Measurements from ENCODE around the gene NEK11.

Gene NEK11

GRCh38 chr3:131238496-131238895 is 211.8 kb downstream of the NEK11 start:
- H3K36me3 ChIP-seq (ENCODE audit: control insufficient read depth, insufficient read depth, low read length), result no peaks in the 10 kb centered on the region
- H3K27me3 ChIP-seq (ENCODE audit: control insufficient read depth, insufficient read depth, low read length), result no peaks in the 10 kb centered on the region
- no peak overlapping the region for H3K4me3 ChIP-seq (ENCODE audit: low read length)
- no peak for DNase-seq (ENCODE audit: low read depth, low spot score)
- no peak overlapping the region for H3K27ac ChIP-seq (ENCODE audit: low read length)
- no CpG with 5 or more reads among the region's 2 CpGs for WGBS (ENCODE audit: insufficient coverage, insufficient read length)
- no peaks in the 10 kb centered on the region for H3K4me1 ChIP-seq (ENCODE audit: control insufficient read depth, insufficient read depth, low read length)
- no peaks in the 10 kb centered on the region for H3K9me3 ChIP-seq (ENCODE audit: control insufficient read depth, insufficient read depth, low read length)

DNA sequence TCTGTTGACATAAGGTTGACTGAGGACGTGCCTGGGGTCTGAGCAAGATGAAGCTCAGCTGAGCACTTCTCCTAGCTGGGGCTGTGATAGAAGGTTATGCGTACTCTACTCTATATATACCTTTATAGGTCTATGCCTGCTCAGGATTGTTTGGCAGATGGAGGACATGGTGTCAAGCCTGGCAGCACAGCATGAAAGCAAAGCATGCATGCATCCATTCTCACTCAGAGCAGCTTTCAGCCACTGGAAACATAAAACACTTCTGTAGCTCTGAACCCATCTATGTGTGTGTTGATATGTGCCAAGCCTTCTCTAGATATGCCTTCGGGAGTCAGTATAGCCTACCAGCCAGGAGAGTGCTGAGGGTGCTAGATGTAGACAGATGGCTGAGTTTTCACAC is 212.6 kb downstream of the NEK11 start:
- no peak overlapping the region for H3K4me3 ChIP-seq (ENCODE audit: low read length)
- no CpG with 5 or more reads among the region's 3 CpGs for whole genome bisulfite sequencing (ENCODE audit: insufficient coverage, insufficient read length)

GRCh38 chr3:131242201-131242600 is 215.5 kb downstream of the NEK11 start:
- no peaks in the 10 kb centered on the region for H3K4me1 ChIP-seq (ENCODE audit: control insufficient read depth, insufficient read depth, low read length)
- H3K27ac ChIP-seq (ENCODE audit: low read length), result no peak overlapping the region
- no peak overlapping the region for H3K4me3 ChIP-seq (ENCODE audit: low read length)
- WGBS (ENCODE audit: insufficient coverage, insufficient read length), result no CpG with 5 or more reads among the region's 3 CpGs
- H3K36me3 ChIP-seq (ENCODE audit: control insufficient read depth, insufficient read depth, low read length), result no peaks in the 10 kb centered on the region
- no peaks in the 10 kb centered on the region for H3K9me3 ChIP-seq (ENCODE audit: control insufficient read depth, insufficient read depth, low read length)
- DNase-seq (ENCODE audit: low read depth, low spot score), result no peak
- no peaks in the 10 kb centered on the region for H3K27me3 ChIP-seq (ENCODE audit: control insufficient read depth, insufficient read depth, low read length)

More for the DNA sequence above, 212.6 kb downstream of the NEK11 start:
- Histone ChIP-seq H3K27ac (ENCODE audit: low read length) (no peak overlapping the region), H3K36me3 (ENCODE audit: control insufficient read depth, insufficient read depth, low read length) (no peaks in the 10 kb centered on the region), H3K27me3 (ENCODE audit: control insufficient read depth, insufficient read depth, low read length) (no peaks in the 10 kb centered on the region), H3K4me1 (ENCODE audit: control insufficient read depth, insufficient read depth, low read length) (no peaks in the 10 kb centered on the region), H3K9me3 (ENCODE audit: control insufficient read depth, insufficient read depth, low read length) (no peaks in the 10 kb centered on the region)
- DNase-seq (ENCODE audit: low read depth, low spot score), result no peak

GRCh38 chr3:131250466-131250865 is 223.8 kb downstream of the NEK11 start:
- Histone ChIP-seq H3K36me3 (ENCODE audit: control insufficient read depth, insufficient read depth, low read length) (no peaks in the 10 kb centered on the region), H3K27ac (ENCODE audit: low read length) (no peak overlapping the region), H3K4me3 (ENCODE audit: low read length) (no peak overlapping the region), H3K9me3 (ENCODE audit: control insufficient read depth, insufficient read depth, low read length) (no peaks in the 10 kb centered on the region), H3K4me1 (ENCODE audit: control insufficient read depth, insufficient read depth, low read length) (no peaks in the 10 kb centered on the region), H3K27me3 (ENCODE audit: control insufficient read depth, insufficient read depth, low read length) (no peaks in the 10 kb centered on the region)
- no peak for DNase-seq (ENCODE audit: low read depth, low spot score)
- WGBS (ENCODE audit: insufficient coverage, insufficient read length), result no CpG with 5 or more reads among the region's 2 CpGs

DNA sequence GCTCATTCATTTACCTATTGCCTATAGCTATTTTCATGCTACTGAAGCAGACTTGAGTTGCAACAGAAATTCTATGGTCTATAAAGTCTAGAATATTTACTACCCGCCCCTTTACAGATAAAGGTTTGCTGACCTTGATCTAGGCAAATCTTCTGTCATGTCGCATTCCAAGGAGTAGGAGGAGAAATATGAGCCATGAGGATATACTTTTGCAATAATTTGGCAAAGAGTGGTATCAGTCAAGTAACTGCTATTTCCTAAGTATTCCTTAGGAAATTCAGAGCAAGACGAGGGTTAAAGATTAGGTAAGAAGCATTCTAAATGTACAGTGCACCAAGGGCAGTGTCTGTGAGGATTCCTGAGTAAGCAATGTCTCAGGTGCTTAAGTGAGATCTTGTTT is 233.8 kb downstream of the NEK11 start:
- H3K36me3 ChIP-seq (ENCODE audit: control insufficient read depth, insufficient read depth, low read length), result no peaks in the 10 kb centered on the region
- WGBS (ENCODE audit: insufficient coverage, insufficient read length), result no CpG with 5 or more reads among the region's 3 CpGs

DNA sequence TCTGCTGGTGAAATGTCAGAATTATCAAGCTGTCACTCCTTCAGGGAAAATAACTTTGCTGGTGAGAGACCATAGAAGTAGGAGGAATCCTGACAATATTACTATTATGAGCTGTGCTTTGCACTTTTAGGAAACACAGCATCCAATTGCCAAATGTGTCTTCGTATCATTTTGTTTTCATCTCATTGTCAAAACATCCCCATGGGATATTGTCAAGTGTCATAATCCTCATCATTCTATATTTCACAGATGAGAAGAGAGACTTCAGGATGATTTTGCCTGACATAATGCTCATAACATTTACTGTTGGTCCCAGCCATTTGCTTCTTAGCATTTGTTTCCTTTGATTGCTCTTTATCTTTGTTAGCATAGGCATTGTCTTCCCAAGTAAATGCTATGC is 234.4 kb downstream of the NEK11 start:
- no CpG with 5 or more reads among the region's 1 CpG for WGBS (ENCODE audit: insufficient coverage, insufficient read length)
- H3K27ac ChIP-seq (ENCODE audit: low read length), result no peak overlapping the region
- no peaks in the 10 kb centered on the region for H3K36me3 ChIP-seq (ENCODE audit: control insufficient read depth, insufficient read depth, low read length)
- H3K4me3 ChIP-seq (ENCODE audit: low read length), result no peak overlapping the region
- no peaks in the 10 kb centered on the region for H3K27me3 ChIP-seq (ENCODE audit: control insufficient read depth, insufficient read depth, low read length)
- H3K9me3 ChIP-seq (ENCODE audit: control insufficient read depth, insufficient read depth, low read length), result no peaks in the 10 kb centered on the region
- no peaks in the 10 kb centered on the region for H3K4me1 ChIP-seq (ENCODE audit: control insufficient read depth, insufficient read depth, low read length)
- no peak for DNase-seq (ENCODE audit: low read depth, low spot score)

More for the DNA sequence above, 233.8 kb downstream of the NEK11 start:
- H3K4me3 ChIP-seq (ENCODE audit: low read length), result no peak overlapping the region
- H3K27ac ChIP-seq (ENCODE audit: low read length), result no peak overlapping the region
- H3K27me3 ChIP-seq (ENCODE audit: control insufficient read depth, insufficient read depth, low read length), result no peaks in the 10 kb centered on the region
- no peak for DNase-seq (ENCODE audit: low read depth, low spot score)
- H3K9me3 ChIP-seq (ENCODE audit: control insufficient read depth, insufficient read depth, low read length), result no peaks in the 10 kb centered on the region
- H3K4me1 ChIP-seq (ENCODE audit: control insufficient read depth, insufficient read depth, low read length), result no peaks in the 10 kb centered on the region

DNA sequence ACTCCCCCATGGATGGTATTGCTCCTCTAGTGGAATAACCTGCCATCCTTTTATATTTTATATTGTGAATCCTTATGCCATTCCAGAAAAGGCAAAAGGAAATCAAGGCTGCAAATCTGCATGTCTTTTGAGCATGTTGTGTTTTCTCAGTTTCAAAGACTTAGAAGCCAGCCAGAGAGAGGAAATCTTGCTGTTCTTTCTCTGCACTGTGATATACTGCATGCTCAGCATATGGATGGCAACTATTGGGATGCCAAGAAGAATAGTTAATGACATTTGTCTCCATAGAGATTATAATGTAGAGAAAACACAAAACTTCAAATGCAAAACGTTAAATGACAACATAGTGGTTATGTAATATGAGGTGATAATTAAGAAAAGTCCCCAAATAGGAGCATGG is 248.9 kb downstream of the NEK11 start:
- WGBS (ENCODE audit: insufficient coverage, insufficient read length), result no CpG with 5 or more reads among the region's 1 CpG
- Histone ChIP-seq H3K27me3 (ENCODE audit: control insufficient read depth, insufficient read depth, low read length) (no peaks in the 10 kb centered on the region), H3K9me3 (ENCODE audit: control insufficient read depth, insufficient read depth, low read length) (no peaks in the 10 kb centered on the region), H3K36me3 (ENCODE audit: control insufficient read depth, insufficient read depth, low read length) (no peaks in the 10 kb centered on the region), H3K4me3 (ENCODE audit: low read length) (no peak overlapping the region), H3K27ac (ENCODE audit: low read length) (no peak overlapping the region), H3K4me1 (ENCODE audit: control insufficient read depth, insufficient read depth, low read length) (no peaks in the 10 kb centered on the region)
- DNase-seq (ENCODE audit: low read depth, low spot score), result no peak

DNA sequence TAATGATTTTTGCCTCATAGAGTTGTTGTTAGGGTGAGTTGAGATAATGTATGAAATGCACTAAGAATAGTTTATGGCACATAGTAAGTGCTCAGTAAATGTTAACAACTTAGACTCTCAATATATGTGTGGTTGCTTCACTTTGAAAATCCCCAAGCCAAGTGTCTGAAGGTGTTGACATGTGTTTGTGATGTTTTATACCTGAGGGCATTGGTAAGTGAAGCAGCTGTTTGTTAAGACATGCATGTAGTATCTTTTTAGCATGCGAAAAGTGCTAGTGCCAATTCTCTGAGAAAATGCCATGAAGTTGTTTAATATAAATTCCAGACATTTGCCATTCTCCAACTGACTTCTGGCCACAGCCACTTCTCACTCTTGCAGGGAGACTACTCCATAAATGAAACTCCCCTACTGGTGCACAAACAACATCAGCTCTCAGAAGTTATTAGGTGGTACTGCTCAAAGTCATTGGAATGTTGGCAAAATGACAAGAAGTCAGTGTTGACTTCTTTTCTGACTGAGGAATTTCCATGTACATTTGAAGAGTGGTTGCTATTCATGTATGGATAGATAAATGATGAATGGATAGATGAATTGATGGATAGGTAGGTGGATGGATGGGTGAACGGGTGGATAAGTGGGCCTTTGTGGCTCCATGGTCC is 251.3 kb downstream of the NEK11 start:
- Histone ChIP-seq H3K36me3 (ENCODE audit: control insufficient read depth, insufficient read depth, low read length) (no peaks in the 10 kb centered on the region), H3K27ac (ENCODE audit: low read length) (no peak overlapping the region), H3K4me3 (ENCODE audit: low read length) (no peak overlapping the region), H3K4me1 (ENCODE audit: control insufficient read depth, insufficient read depth, low read length) (no peaks in the 10 kb centered on the region), H3K9me3 (ENCODE audit: control insufficient read depth, insufficient read depth, low read length) (no peaks in the 10 kb centered on the region), H3K27me3 (ENCODE audit: control insufficient read depth, insufficient read depth, low read length) (no peaks in the 10 kb centered on the region)
- WGBS (ENCODE audit: insufficient coverage, insufficient read length), result no CpG with 5 or more reads among the region's 2 CpGs
- DNase-seq (ENCODE audit: low read depth, low spot score), result no peak

DNA sequence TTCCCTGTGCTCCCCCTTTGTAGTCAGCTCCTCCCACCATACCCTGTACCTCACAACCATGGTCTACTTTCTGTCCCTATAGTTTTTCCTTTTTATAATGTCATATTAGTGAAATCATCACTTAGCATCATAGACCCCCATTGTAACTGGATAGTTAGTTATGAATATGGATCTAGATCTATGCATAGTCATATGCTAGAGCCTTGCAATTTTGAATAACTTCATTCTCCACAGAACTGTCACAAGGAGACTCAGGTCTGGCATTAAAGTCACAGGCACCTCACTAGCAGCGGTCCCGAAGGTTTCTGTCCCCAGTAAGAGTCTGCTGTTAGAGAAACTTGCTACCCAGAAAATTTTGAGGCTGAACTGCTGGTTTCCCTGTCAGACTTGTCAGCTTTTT is 252.9 kb downstream of the NEK11 start:
- no peak for DNase-seq (ENCODE audit: low read depth, low spot score)

DNA sequence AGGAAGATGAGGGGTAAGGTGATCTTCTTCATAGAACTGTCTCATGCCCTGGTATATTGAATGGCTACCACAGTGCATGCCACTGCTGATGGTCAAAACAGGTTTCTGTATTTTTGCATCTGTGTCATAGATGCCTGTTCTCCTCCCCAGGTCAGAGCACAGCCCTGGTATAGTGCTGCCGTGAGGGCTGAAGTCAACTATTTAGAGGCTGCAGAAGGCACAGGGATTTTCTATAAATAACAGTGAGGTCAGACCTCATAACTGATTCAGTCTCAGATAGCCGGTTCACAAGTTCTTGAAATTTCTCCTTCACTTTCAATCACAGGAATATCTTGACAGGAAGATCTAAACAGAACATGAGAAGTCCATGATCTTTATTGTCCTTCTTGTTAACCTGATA is 255.7 kb downstream of the NEK11 start:
- WGBS (ENCODE audit: insufficient coverage, insufficient read length), result no CpG with 5 or more reads among the region's 2 CpGs
- H3K36me3 ChIP-seq (ENCODE audit: control insufficient read depth, insufficient read depth, low read length), result no peaks in the 10 kb centered on the region
- DNase-seq (ENCODE audit: low read depth, low spot score), result no peak
- H3K4me1 ChIP-seq (ENCODE audit: control insufficient read depth, insufficient read depth, low read length), result no peaks in the 10 kb centered on the region
- no peak overlapping the region for H3K27ac ChIP-seq (ENCODE audit: low read length)
- H3K27me3 ChIP-seq (ENCODE audit: control insufficient read depth, insufficient read depth, low read length), result no peaks in the 10 kb centered on the region
- no peaks in the 10 kb centered on the region for H3K9me3 ChIP-seq (ENCODE audit: control insufficient read depth, insufficient read depth, low read length)
- H3K4me3 ChIP-seq (ENCODE audit: low read length), result no peak overlapping the region

More for the DNA sequence above, 252.9 kb downstream of the NEK11 start:
- Histone ChIP-seq H3K4me1 (ENCODE audit: control insufficient read depth, insufficient read depth, low read length) (no peaks in the 10 kb centered on the region), H3K27ac (ENCODE audit: low read length) (no peak overlapping the region), H3K4me3 (ENCODE audit: low read length) (no peak overlapping the region), H3K27me3 (ENCODE audit: control insufficient read depth, insufficient read depth, low read length) (no peaks in the 10 kb centered on the region), H3K9me3 (ENCODE audit: control insufficient read depth, insufficient read depth, low read length) (no peaks in the 10 kb centered on the region), H3K36me3 (ENCODE audit: control insufficient read depth, insufficient read depth, low read length) (no peaks in the 10 kb centered on the region)
- WGBS (ENCODE audit: insufficient coverage, insufficient read length), result no CpG with 5 or more reads among the region's 2 CpGs

GRCh38 chr3:131282967-131283366 is 256.3 kb downstream of the NEK11 start:
- H3K36me3 ChIP-seq (ENCODE audit: control insufficient read depth, insufficient read depth, low read length), result no peaks in the 10 kb centered on the region
- no peaks in the 10 kb centered on the region for H3K27me3 ChIP-seq (ENCODE audit: control insufficient read depth, insufficient read depth, low read length)
- H3K4me3 ChIP-seq (ENCODE audit: low read length), result no peak overlapping the region
- no peak for DNase-seq (ENCODE audit: low read depth, low spot score)
- no peak overlapping the region for H3K27ac ChIP-seq (ENCODE audit: low read length)
- WGBS (ENCODE audit: insufficient coverage, insufficient read length), result no CpG with 5 or more reads among the region's 1 CpG
- no peaks in the 10 kb centered on the region for H3K9me3 ChIP-seq (ENCODE audit: control insufficient read depth, insufficient read depth, low read length)
- no peaks in the 10 kb centered on the region for H3K4me1 ChIP-seq (ENCODE audit: control insufficient read depth, insufficient read depth, low read length)

Measured in iPS DF 6.9 (cell line).